Mammary epithelial cell (primary cell): Measurements from ENCODE around the gene NAA40.

Experiments used
- CTCF ChIP-seq, 2 donors: IDR thresholded peaks in 1 of 2; conservative IDR thresholded peaks in 1 of 2; 2 replicates each; pipeline ENCODE4 v1.5.1; 2011 to 2012; ENCODE audit warnings: inconsistent platforms in 2 of 2, low read length in 2 of 2, mild to moderate bottlenecking in 2 of 2, control low read depth in 1 of 2, low read depth in 1 of 2; ENCODE audit not compliant: insufficient read depth in 1 of 2; ENCODE audit errors: extremely low read depth in 1 of 2
- EZH2 ChIP-seq: IDR thresholded peaks from 2 replicates; pipeline ENCODE4 v1.6.1; 2012; ENCODE audit warnings: low read length, inconsistent platforms, borderline replicate concordance

GRCh38 chr11:63961608-63962412 is 23.0 kb downstream of the NAA40 start:
- TF ChIP-seq CTCF (conservative IDR thresholded peaks at IDR 0.05 in 1 of 2, IDR thresholded peaks at IDR 0.05 in 1 of 2; ENCODE audit: extremely low read depth in 1 of 2, insufficient read depth in 1 of 2, low read depth in 1 of 2, low read length in 2 of 2) (no peak), EZH2 (no peak)
